IPS DF 4.7 (cell line): ENCODE results near the gene MXD4.
"Not testable (repeated sequence)": the region's sequence is repeated elsewhere in the genome, so short reads cannot be mapped to it uniquely, and the experiment has no call there.

Experiments used
- DNase-seq: peaks from one replicate; pipeline ENCODE4 v3.0.0-alpha.2; 2013; ENCODE audit warnings: low spot score; ENCODE audit errors: extremely low read depth

The MXD4 gene

DNA sequence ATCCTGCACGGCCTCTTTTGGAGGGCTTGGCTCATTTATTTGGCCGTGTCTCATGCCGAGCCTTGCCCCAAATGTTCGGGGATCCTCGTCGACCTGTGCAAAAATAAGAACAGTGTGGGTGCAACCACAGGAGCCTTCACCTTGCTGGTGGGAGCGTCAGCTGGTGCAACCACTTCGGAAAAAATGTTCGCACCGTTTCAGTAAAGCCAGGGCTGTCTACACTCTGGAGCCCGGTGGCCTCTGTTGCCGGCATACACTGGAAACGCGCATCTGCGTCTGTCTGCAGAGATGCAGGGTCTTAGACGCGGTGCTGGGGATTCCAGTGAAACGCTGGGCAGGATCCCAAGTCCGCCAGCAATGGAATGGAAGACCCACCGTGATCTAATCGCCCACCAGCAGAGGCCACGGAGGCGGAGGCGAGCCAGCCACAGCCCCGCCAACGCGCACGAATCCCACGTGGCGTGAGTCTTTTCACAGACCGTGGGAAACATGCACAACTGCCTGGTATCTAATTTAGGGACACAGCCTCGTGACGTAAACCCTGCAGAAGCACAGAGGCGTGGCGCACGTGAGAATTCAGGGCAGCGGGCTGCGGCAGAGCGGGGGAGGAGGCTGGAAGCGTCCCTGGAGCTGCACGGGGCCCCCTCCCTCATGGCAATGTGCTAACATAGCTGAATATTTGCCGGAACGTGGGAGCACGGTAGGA is 13.8 kb upstream of the MXD4 start:
- DNase-seq = no peak

DNA sequence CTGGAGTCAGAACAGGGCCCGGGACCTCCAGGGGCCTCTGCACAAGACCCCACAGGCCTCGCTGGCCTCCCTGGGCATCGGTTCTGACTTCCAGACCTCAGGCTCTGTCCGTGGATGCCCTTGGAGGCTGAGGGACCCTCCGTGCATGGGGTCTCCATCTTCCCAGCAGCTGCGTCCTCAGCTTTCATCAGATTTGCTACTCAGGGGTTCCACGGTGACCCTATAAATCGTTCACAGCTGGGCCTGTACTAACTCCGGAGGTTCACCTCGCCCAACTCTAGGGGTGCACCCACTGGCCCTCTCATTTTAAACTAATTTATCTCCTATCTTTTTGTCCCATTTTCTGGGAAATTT is 13.1 kb upstream of the MXD4 start:
- DNase-seq = not testable (repeated sequence)

DNA sequence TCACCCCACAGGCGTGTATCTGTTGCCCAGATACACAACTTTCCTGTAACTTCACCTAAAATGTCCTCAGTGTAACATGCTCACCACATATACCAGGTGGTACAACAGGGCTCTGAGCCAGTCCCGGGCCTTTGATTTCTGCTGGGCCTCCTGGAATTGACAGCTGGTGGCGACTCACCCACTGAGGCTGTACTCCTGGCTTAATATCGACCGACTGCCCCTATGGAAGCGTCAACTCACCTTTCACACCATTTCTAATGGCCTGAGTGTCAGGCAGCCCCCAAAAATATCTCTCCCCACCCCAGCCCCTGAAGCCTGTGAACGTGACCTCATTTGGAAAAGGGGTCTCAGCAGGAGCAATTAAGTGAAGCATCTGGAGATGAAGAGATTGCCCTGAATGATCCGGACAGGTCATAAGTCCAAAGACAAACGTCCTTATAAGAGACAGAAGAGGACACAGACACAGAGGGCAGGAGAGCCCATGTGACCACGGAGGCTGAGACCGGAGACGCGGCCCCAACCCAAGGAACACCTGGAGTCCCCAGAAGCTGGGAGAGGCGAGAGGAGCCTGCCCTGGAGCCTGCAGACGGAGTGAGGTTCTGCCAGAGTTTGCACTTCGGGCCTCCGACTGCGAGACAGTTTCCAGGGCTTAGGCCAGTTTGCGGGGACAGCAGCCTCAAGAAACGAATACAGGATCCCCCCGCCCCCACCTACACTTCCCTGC is 12.6 kb upstream of the MXD4 start:
- no peak for DNase-seq

DNA sequence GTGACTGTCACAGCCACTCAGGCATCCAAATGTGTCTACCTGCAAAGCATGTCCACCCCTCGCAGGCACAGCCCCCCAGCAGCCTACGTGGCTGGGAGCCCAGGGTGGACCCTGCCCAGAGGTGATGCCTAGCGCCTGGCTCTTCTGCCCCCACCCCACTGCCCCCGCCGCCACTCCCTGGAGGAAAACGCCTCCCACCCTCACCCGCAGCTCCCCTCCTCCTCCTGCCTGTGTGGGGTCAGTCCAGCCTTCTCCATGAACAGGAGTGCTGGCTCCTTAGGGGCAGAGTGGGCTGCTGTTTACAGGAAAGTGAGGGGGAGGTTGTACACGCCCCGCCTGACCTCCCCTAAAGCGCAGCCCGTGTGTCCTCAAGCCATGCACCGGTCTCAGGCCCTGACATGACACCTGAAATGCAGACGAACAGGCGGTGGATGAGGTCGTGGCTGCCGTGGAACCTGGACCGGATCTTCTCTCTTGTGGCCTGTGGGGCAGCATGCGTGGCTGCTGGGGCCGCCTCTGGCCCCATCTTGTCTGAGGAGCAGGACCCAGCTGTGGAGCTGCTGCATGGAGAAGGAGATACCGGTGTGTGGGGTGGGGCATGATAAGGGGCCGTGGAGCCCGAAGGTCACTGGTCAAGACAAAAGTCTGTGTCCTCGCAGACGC is 11.9 kb upstream of the MXD4 start:
- DNase-seq = no peak

DNA sequence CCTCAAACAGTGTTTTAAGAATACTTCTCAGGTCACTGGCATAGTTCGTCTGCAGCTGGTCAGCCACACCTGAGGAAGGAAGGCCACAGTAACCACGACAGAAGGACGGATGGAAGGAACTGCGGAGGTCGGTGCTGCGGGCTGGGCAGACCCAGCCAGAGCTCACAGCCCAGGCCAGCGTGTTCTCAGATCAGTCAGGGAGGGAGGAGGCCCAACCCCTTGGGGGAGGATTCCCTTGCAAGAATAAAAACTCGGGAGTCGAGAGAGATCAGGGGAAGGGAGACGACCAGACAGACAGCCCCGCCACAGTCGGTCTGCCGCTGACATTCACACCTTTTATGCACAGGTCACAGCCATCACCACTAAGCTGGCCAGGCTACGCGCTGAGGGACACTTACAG is 11.3 kb upstream of the MXD4 start:
- DNase-seq = no peak

DNA sequence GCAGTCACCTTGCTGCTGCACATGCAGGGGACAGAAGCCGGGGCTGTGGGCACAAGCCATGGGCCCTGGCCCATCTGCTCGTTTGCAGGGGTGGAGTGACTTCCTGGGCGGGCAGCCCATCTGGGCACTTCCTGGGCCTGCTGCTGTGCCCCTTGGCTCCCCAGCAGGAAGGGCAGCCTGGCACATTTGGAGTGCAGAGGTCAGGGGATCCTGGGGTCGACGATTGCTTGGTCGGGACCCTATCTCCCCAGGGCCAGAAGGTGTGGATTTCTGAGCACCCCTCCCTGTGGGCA is 10.9 kb upstream of the MXD4 start:
- DNase-seq = no peak

DNA sequence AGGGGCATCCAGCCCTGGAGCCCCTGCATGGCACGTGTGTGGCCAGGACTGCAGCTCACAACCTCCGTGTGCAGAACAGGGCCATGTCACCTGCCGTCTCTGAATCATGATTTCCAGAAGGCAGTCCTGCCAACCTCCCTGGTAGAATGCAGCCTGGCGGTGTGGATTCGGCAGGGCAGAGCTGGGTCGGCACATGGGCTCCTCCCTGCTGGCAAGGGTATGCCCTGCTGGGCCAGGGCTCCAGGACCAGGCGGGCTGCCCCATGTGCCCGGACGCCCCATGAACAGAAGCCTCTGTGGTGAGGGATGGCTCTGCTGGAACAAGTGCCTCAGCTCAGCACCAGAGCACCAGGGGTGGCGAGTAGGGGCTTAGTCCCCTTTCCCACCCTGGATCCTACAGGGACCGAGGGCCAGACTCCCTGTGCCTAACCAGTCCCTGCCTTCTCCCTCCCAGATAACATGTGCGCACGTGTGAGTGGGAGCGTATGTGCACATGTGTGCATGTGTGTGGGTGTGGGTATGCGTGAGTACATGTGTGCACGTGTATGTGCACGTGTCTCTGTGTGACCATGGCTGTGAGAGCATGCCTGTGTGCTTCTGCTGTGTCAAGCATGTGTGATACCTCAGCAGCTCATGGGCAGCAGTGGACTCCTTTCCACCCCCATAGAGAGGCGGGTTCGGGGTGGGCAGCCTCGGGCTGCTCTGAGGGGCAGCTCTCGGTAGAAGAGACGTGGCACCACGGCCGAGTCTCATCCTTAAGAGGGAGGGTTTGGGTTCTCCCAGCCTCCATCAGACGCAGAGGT is 10.3 kb upstream of the MXD4 start:
- DNase-seq = no peak

DNA sequence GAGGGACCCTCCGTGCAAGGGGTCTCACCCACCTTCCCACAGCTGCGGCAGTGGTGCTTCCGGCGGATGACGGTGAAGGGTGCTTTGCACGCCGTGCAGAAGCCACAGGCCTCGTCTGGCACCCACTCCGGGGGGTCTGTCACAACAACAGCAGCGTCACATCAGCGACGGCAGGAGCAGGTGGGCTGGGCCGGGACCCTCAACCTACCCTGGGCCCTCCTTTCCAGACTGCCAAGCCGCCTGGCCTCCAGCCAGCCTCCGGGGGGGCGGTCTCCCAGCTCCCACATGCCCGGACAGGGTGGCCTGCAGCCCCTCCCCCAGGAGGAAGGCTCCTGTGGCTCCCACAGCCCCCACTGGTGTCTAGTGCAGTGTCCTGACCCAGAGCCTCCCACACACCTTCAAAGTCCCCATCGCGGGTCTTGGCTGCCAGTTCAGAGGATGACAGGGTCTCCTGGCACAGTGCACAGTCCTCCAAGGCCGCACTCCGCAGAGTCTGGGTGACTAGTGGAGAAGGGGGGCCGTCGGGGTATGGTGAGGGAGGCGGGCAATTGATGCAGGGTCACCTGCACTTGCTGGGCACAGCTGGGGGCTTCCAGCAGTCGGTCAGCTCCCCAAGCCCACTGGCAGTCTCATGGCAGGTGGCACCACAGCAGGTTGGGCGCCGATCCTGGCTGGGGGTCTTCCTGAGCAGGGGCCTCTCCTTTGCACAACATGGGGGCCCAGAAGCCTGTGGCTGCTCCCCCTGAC is 9.5 kb upstream of the MXD4 start:
- no peak for DNase-seq

DNA sequence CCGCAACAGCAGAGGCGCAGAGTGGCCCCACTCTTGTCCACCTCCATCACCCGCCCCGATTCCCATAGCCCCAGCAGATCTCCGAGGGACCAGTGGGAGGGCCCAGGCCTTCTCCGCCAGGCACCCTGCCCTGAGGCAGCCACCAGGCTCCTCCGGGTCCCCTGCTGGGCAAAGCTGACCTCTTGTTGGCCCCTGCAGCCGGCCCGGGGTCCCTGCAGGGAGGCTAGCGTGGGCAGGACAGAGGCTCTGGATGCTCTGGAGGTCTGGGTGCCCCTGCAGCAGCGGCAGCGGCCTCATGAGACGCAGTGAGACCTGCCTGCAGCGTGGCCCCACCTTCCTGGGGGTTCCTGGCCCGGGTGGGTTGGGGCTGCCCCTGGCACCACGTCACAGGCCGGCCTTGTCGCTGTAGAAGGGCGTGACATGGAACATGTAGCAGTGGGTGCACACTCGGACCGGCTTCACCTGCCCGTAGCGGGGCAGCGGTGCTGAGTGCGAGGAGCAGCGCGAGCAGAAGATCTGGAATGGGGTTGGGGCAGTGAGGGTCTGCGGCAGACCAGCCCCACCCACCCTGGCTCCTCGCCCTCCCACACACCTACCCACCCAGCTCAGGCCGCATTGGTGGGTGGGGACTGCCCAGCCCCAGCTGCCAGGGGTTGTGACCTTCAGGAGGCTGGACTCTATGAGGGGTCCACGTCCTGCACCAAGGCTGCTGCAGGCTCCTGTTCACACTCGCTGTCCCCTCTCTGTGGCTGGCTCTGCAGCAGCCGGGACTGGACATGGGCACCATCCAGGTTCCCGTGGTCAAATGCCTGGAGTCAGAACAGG is 8.6 kb upstream of the MXD4 start:
- no peak for DNase-seq

DNA sequence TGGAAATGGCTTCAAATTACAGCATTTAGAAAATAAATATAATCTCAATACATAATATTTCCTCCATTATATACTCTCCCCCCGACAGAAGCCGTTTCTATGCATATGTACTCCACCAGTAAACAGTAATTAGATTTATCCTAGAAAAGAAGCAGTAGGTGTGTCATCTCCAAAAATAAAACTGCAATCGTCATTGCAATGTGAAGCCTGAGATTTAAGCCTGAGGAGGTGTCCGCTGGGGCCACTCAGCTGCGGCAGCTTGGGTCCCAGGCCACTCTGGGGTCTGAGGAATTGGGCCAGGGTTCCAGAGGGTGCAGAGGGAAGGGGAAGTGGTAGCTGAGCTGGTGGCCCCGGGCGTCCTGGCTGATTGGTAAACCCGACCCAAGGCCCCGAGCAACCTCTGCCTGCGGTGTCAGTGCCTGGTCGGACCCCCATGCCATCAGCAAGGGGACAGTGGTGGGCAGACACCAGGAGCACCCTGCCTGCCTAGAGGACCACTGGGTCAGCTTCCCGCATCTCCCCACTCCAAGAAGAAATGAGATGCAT is 7.8 kb upstream of the MXD4 start:
- DNase-seq = no peak

DNA sequence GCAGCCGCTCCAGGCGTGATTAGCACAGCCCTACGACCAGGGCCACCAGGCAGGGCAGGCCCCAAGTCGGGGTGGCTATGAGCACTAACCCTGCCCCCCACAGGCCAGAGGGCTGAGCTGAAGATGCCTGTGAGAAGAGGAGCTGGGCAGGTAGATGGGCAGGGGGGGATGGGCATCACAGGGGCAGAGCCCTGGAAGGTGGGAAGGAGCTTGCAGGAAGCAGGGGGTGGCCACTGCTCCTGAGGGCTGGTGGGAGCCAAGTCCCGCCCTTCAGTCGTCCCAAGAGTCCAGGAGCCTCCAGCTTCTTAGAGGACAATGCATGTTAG is 7.3 kb upstream of the MXD4 start:
- no peak for DNase-seq

DNA sequence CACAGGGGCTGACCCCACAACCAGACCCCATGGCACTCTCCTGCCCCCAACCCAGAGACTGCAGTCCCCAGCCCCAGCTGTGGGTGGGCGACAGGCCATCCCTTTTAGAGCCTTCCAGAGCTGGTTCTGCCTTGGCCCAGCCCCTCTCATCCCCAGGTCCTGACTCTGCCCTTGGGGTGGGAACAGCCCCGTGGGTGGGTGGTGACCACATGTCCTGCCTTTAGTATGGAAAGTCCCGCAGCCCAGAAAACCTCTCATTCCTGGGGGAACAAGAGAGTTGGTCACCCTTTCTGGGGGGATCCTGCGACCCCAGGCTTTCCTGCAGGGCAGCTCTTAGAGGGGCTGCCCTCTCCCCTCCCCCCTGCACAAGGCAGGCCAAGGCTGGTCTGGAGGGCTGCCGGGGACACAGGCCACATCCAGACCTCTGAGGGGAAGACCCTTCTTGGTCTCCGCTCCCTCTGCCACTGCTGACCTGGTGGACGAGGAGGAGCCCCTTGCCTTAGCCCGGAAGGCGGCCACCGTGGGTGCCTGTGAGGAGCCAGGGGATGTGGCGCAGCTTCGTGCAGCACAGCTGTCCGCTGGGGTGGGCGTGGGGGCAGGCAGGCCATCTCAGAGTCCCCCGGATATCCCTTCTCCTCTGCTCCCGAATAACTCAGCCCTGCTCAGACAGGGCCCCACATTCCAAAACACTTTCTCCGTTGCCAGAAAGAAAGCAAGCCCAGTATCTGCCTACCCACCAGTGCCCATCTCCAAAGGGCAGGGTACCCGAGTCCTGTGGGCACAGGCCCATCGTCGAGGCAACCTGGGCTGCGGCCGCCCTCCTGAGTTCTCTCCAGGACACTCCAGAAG is 6.7 kb upstream of the MXD4 start:
- DNase-seq = no peak

DNA sequence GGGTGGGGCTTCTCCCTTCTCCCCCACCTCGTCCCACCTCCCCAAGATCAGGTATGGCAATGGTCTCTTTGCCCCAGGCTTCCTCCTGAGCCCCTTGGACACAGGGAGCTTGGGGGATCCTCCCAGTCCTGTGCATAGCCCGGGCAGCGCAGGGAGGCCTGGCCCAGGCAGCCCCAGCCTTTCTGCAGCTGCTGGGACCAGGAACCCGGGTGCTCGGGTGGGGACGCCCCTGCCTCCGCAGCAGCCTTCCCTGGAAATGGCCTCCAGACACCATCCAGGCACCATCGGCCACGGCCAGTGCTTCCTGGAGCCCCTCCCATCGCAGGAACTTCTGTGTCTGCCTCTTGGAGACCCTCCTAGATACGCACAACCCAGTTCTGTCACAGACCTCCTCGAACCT is 5.9 kb upstream of the MXD4 start:
- no peak for DNase-seq

DNA sequence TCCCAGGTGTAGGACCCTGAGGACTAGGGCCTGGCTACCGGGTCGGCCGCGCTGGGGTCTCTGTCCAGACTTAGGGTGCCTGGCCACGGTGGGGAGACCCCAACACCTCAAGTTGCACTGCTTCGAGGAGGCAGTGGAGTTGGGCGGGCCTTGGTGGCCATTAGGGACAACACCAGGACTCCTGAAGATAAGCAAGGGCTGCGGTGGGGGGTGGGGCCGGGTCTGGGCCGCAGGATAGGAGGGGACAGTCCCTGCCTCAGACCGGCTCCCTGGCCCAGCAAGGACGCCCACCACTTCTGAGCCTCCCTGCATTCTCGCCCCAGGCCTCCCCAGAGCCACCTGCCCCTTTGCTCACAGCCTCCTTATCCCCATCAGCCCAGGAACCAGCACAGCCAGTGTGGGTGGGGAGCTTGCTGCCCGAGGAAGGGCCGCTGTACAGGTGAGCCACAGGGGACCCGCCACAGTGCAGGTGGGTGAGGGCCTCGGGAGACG is 5.5 kb upstream of the MXD4 start:
- no peak for DNase-seq

DNA sequence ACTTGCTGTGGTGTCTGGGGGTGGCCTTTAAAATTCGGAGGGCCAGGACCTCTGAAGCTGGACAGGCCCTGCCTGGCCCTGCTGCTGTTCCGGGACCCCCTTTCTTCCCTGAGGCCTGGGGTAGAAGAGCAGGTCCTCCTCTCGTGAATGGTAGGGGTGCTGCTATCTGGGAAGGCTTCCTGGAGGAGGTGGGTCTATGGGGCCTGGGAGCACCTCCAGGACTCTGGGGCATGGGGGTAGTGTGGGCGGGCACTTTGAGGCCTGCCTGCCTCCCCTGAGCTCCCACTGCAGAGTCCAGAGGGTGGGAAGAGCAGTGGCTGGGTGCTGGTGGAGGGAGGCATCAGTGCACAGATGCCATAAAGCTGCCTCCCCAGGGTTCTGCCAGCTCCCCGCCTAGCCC is 4.9 kb upstream of the MXD4 start:
- no peak for DNase-seq

DNA sequence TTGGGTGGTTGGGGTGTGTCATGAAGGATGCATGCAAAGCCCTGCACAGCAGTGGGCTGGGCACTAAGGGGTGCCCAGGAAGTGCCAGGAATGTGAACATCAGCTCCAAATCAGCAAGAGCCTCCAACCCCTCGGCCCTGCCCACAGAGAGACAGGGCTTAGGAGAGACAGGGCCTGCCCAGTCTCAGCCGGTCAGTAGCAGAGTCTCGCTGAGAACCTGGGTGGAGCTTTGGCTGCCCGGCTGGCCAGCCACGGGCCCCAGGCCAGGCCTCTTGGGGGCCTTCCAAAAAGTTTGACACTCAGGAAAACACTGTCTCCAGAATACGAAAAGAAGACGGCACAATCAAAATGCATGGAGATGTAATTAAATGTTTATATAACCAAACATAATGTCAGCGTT is 4.3 kb upstream of the MXD4 start:
- DNase-seq = no peak

DNA sequence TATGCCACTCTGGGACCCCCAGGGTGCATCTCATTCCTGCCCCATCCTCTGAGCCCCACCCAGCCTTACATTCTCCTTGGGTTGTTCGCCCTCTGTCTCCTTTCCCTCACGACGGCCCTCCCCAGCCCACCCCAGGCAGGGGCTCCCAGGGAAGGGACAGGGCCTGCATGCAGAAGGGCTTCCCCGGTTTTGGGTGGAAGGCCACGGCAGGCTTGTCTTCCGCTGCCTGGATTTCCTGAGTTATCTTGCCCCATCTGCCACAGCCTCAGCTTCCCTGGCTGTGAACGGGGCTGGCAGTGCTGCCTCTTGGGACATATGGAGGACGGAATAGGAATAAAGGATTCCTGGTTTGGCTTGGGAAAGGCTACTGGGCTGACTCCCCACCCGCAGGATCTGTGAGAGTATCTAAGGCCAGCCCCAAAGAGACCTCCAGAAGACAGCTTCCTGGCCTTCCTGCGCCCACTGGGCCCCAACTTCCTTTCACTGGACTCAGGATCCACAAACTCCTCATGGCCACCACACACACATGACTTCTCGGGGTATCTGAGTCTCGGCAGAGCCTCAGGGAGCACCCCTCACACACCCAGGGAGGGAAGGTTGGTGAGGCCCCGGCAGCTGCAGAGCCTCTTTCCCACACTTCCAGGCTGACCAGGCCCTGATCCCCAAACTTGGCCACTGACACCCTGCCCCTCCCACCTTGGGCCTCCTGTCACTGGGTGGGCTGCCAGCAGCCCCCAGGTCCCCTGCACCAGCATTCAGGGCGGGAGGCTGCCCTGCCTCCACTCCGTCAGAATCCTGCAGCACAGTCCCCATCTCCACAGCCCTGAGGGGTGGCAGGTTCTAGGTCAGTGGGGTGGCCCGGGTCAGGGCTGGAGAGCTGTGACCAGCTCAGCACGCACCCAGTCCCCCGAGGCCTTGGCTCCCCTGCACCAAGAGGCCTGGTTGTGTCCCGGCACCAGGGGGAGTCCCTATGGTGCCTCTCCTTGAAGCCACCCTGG is 3.5 kb upstream of the MXD4 start:
- DNase-seq = no peak

DNA sequence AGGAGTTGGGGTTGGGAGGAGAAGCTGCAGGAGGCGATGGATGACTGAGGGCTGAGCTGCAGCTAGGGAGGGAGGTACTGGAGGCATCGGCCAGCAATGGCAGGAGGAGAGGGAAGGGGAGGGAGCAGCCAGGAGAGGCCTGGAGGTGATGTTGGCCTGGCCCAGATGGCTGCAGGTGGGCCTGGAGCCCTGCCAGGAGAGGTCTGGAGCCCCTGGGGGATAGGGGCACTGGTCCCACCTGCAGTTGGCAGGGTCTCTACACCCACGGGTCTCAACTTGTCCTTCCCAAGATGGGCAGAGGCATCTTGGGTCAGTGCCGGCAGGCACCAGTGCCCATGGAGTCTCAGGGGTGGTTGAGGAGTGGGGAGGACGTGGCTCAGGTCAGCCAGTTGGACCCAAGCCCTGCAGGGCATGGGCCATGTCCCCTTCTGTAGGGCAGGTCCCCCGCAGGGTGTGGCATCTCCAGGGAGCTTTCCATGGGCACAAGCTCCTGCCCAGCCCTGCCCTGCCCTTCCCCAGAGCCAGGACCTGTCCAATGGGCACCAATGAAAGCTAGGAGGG is 2.7 kb upstream of the MXD4 start:
- DNase-seq = no peak
